DMS53 treated with DMSO at 0.1 percent for 48 hours (cell line): ENCODE results near the gene OGFOD2.
A peak's percentile ranks its signal among the peaks of the same experiment; 100 is the strongest.

Source experiments
- DNase-seq: peaks from one replicate; lab custom pipeline; 2025; ENCODE audit not compliant: unreplicated experiment; lab: John Stamatoyannopoulos, UW

The OGFOD2 gene

DNA sequence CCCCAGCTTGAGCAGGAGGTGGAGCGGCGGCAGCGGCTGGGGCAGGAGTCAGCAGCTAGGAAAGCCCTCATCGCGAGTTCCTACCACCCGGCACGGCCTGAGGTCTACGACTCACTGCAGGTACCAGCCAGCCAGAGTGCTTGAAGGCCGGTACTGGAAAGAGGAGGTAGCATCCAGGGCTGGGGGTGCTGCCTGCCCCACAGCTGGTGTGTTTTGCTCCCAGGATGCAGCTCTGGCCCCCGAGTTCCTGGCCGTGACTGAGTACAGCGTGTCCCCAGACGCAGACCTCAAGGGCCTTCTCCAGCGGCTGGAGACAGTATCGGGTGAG, 1.6 kb downstream of the OGFOD2 start:
- no peak for DNase-seq

DNA sequence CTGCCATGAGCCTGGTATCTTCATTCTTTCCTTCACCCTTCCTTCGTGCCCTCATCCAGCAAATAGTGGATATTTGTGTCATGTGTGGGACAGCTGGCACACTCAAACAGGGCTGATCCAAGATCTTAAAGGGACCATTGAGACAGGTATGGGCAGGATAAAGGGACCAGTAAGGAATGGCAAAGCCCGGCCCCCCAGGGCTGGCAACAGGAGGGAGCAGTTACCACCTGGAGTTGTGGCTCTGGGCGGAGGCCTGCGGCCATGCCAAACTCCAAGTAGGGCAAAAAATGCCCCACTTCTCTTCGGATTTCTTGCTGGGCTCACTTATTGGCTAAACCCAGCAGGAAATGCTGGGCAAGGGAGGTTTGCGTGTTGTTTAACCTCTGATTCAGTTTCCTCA, 2.1 kb downstream of the OGFOD2 start:
- no peak for DNase-seq

DNA sequence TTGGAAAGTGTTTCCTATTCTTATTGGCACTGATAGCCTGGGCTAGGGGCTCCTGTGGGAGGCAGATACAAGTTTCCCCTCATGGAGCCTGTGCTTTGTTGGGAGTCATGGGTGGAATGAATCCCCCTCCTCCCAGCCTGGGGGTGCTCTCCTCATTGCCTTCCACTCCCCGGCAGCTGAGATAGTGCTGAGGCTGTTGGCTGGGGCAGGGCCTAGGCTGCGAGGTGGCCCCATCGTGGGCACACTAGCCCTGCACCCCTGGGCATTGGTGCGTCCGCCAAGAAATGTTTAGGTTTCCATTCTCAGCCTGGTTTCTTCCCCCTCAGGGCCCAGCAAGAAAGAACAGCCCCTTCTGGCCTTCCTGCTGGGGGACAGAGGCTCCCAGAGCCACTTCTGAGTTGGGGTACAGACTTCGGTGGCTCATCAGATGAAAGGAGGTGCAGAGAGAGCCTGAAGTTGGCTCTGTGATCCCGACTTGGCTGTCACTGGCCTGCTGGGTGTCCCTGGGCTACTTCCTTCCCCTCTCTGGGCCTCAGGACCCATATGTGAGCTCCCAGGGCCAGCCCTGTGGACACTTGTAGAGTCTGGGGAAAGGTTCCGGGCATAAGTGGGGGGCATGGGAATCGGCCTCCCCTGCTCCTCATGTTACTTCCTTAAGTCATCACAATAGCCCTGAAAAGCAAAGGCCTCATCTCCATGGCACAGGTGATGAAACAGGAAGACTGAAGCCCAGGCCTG, 2.8 kb downstream of the OGFOD2 start:
- no peak for DNase-seq

DNA sequence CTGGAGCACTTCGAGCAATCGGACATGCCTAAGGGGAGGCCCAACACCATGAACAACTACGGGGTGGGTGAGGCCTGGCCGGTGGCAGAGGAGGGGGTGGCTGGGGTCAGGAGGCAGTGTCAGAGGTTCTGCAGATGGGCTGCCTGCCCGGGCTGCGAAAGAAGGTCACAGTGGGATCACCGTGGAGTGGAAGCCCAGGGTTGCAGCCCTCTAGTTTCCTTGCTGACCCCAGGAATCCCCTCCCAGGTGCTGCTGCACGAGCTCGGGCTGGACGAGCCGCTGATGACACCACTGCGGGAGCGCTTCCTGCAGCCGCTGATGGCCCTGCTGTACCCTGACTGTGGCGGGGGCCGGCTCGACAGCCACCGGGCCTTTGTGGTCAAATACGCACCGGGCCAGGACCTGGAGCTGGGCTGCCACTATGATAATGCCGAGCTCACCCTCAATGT, 3.5 kb downstream of the OGFOD2 start:
- DNase-seq = no peak

DNA sequence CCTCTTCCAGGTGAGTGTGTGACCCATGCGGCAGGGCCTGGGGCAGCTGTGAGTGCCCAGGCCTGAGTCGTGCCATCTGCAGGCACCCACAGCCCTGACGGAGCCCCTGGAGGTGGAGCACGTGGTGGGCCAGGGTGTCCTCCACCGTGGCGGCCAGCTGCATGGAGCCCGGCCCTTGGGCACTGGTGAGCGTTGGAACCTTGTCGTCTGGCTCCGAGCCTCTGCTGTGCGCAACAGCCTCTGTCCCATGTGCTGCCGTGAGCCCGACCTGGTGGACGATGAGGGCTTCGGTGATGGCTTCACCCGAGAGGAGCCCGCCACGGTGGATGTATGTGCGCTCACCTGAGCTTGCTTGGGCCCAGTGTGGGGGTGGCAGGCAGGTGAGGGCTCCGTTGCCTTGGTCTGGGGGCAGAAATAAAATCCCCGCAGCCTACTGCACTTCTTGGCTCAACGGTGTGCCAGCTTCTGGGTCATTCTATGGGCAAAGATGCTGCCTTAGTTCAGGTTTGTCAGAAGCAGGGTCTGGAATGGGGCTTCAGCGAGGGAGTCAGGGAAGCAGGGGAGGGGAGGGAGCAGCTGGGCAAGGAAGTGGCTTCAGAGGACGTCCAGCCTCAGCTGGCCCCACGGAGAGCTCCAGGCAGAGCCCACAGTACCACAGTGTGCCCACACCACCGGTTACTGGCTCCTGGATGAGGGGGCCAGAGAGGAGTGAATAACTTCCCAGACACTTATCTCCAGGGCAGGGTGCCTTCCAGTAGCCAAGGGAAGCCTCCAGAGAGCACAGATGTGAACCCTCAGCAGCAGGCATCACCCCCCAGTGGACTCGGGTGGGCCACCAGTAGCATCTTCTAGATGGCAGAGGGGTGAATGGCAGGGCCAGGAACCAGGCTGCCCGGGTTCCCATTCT, 4.2 kb downstream of the OGFOD2 start:
- DNase-seq = no peak

DNA sequence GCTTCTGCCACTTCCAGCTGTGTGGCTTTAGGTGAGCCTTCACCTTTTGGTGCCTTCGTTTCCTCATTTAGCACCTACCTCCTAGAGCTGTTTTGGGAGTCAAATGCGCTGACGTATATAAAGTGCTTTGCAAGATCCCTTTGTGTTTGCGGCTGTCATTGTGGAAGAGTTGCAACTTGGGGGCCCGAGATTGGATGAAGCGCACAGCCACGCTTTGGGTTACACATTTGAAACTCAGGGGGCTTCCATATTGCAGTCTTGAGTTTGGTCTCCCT, 4.8 kb downstream of the OGFOD2 start:
- DNase-seq = peak; percentile 13

DNA sequence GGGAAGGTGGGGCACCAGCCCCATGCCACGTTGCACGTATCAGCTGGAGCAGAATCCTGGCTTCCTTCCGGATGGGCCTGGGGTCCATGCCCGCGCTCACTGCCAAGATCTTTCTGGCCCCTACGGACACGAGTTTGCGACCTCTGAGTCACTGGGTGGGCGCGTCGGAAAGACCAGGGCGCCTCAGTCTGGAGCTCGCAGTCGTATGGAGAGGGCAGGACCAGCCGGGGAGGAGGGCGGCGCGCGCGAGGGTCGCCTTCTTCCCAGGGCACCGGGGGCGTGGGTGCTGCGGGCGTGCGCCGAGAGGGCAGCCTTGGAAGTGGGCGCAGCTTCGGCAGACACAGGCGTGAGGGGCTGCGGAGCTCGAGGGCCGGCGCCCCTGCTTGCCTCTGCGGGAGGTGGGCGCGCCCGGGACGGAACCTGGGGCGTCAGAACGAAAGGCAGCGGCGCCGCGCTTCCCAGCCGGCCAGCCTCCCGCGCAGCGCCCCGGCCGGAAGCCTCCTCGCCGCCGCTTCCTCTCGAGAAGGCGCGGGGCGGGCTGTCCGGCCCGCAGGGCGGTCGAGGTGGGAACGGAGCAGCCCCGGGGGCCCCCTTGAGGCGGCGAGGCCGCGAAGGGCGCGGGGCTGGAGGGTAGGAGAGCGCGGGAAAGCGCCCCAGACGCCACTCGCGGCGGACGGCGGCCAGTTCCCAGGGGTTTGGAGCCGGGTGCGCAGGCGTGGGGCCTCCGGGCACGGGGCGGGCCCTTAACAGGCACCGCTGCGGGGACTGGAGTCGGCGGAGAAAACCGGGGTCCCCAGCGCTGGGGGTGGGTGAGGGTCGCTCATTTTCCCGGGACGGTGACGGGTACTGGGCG, 5.4 kb downstream of the OGFOD2 start, which contains the start of gene ARL6IP4:
Gene ARL6IP4, plus strand, starts transcription at position 499 of the 853 bp plus-strand sequence. CDS start 459 bp downstream, outside the sequence.
- DNase-seq = peak; percentile 24

DNA sequence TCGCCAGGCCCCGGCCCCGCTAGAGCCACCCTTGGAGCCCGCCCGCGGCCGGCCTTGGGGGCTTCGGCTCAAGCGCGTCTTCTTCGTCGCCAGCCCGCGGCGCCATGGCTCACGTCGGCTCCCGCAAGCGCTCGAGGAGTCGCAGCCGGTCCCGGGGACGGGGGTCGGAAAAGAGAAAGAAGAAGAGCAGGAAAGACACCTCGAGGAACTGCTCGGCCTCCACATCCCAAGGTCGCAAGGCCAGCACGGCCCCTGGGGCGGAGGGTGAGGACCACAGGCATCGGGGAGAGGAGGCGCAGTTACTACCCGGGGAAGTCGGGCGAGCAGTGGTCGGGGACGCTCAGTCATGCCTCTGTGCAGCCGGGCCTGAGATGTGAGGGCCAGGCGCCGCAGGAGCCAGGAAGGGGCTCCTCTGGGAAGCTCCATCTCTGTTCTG, 6.0 kb downstream of the OGFOD2 start:
- DNase-seq = no peak

DNA sequence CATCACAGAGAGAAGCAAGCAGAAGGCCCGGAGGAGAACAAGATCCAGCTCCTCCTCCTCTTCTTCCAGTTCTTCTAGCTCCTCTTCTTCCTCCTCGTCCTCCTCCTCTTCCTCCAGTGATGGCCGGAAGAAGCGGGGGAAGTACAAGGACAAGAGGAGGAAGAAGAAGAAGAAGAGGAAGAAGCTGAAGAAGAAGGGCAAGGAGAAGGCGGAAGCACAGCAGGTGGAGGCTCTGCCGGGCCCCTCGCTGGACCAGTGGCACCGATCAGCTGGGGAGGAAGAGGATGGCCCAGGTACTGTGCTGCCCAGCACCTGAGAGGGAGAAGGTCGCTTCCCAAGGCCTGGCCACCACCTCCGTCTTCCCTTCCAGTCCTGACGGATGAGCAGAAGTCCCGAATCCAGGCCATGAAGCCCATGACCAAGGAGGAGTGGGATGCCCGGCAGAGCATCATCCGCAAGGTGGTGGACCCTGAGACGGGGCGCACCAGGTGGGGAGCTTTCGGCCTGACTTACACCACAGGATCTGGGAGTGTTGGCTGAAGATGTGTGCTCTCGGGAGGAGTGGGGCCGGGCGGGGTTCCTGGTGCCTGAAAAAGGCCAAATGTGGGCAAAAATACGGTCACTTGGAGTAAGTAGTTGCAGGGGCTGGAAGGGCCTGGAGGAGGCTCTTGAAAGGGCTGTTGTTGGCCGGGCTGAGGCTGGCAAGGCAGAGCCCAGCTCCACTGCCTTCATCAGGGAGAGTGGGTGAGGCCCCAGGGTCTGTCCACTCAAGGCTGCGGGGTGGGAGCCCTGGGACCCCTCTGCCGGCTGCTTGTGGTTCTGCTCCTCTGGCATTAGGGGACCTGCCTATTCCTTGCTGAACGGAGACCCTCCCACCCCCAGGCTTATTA, 6.8 kb downstream of the OGFOD2 start:
- DNase-seq = no peak

DNA sequence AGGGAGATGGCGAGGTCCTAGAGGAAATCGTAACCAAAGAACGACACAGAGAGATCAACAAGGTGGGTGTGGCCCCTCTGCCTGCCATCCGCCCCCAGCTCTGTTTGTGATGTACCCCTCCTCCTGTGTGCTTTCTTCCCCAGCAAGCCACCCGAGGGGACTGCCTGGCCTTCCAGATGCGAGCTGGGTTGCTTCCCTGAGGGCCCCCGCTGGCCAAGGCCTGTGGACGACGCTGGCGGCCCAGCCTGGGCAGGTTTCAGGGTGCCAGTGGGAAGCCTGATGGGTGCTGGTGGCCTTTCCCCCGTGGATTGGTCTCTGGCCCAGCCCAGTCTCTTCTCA, 7.4 kb downstream of the OGFOD2 start:
- no peak for DNase-seq

DNA sequence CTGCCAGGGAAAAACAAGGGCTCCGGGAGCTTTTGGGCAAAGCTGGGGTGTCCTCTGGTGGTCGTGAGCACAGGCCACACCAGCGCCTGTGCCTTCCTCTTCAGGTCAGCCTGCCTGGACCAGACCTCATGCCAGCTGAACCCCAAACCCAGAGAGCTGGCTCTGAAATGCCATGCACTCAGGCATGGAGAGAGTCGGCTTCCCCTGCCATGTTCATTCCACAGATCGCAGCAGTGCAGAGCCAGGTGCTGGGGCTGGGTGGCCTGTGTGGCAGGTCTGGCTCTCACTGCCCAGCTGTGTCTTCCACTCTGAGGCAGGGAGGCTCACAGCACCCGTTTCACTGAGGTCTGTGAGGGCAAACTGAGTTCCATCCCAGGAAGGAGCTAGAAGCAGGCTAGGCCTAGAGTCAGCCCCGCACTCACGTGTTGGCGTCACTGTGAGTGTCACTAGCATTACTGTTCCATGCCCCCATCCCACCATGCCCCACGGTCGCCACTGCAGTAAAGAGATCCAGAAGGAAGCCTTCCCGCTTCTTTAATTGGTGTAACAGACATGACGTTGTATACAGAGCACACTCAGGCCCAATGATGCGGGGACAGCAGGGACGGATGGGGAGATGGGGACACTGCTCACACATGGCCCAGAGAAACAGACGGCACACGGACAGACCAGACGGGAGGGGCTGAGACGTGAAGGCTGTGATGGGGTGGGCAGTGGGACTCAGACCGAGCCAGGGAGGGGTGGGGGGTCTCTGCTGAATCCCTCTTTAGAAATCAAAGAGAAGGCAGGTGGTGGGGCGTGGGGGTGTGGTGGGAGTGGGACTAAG, 8.1 kb downstream of the OGFOD2 start:
- DNase-seq = no peak

DNA sequence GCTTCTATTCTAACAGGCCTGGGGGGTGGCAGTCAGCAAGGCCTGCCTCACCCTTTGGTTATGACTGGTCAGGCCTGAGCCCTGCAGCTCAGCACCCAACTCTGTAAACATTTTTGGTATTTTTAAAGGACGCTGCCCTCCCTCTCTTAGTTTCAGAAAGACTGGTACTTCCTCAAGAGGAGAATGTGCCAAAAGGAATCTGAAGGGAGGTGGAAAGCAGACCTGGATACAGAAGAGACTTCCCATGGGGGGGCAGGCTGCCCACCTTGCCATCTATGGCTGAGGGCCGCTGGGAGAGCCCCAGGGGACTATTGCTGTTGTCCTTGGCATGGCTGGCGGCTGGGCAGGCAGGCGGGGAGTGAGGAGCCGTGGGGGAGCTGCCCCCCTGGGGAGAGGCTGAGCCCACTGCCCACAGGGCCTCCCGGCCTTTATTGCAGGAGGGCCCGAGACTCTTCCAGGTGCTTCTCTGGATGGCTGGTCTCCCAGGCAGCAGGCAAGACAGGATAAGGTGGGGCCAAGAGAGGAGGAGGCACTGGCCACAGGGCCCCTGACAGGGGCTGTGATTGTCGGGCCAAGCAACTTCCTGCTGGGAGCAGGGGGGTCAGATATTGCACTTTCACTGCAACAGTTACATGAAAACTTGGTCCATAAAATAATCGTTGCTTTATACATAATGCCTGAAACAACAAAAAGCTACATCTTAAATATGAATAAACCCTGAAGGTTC, 8.9 kb downstream of the OGFOD2 start:
- no peak for DNase-seq

DNA sequence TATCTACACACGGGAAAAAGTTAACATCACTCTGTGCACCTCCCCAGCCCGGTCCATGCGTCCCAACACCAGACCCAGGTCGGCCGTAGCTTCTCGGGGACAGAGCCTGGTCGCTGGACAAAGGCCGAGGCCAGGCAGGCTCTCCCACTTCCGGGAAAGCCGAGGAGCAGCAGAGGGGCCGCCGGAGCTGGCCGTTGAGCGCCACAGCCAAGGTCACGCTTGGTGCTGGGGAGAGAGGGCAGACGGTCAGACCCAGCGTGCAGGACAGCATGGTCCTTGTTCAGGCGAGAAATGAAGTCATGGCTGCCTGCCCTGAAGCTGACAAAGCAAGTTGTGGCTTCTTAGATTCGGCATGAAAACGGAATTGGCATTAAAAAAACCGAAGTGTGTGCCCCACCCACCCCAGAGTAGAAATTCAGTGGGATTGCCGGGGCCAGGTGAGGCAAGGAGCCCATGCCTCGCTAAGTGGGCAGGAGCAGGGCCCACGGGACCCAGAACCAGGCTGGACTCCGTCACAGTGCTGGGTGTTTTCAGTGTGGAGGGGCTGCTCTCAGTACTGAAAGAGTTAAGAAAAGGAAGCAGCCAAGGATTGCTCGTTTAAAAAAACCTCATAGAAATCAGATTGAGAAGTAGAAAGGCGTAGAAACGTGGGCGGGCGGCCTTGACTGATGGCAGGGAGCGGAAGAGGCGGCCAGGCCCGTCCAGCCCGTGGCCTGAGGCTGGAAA, 9.7 kb downstream of the OGFOD2 start:
- DNase-seq = no peak

DNA sequence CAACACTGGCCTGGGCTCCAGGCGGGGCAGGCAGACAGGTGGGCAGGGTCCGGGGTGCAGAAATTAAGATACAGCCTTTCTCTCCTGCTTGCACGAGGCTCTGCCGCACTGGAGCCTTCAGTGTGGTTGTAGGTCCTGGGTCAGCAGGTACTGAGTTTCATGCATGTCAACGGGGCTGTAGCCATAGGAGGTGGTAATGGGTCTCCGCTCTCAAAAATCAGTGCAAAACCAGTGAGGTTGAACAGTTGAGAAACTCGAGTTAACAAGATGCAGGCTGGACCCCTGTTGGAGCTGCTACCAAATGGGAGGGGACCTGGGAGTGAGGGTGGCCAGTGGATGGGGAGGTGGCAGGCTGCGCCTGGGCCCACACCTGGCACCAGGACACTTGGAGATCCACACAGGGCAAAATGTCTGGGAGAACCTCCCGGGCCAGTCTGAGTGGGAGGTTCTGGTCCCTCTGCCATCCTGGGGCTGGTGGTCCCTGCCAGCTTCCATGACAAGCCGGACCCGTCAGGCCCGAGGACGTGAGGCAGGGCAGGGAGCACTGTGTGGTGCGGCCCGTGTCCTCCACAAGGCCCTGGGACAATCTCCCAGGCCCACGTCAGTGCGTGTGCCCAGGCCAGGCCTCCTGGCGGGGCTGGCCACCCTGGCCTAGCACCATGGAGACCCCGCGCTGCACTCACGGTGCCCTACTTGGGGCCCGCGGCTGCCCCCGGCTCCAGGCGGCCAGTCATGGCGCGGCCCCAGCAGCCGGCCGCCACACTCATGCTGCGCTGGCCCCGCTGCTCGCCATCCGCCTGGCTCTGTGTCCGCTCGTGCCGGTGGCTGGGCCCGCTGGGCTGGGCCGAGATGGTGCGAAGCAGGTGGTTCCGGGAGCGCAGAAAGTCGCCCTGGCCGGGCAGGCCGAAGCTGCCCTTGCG, 10.6 kb downstream of the OGFOD2 start:
- no peak for DNase-seq

DNA sequence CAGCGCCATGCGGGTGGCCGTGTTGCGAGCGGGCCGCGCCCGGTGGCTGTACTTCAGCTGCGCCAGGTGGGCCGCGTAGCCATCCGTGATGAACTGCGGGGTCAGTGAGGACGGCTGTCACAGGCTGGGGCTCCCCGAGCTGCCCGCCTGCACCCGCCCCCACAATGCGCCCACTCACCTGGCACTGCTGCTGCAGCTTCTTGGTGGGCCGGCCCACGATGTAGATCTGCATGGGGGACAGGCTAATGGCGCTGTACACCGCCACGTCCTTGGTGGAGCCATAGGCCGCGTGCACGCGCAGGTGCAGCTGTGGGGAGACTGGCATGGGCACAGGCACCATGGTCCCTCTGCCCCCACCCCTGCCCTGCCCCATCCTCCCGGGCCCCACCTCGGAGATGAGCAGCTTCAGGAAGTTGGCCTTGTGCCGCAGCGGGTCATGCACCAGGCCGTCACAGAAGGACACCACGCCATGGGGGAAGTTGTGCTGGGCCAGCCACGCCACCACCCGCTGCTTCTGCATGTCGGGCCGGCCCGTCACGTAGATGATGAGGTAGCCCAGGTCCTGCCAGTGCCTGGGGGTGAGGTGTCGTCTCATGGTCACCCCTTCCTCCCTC, 11.3 kb downstream of the OGFOD2 start:
- no peak for DNase-seq

DNA sequence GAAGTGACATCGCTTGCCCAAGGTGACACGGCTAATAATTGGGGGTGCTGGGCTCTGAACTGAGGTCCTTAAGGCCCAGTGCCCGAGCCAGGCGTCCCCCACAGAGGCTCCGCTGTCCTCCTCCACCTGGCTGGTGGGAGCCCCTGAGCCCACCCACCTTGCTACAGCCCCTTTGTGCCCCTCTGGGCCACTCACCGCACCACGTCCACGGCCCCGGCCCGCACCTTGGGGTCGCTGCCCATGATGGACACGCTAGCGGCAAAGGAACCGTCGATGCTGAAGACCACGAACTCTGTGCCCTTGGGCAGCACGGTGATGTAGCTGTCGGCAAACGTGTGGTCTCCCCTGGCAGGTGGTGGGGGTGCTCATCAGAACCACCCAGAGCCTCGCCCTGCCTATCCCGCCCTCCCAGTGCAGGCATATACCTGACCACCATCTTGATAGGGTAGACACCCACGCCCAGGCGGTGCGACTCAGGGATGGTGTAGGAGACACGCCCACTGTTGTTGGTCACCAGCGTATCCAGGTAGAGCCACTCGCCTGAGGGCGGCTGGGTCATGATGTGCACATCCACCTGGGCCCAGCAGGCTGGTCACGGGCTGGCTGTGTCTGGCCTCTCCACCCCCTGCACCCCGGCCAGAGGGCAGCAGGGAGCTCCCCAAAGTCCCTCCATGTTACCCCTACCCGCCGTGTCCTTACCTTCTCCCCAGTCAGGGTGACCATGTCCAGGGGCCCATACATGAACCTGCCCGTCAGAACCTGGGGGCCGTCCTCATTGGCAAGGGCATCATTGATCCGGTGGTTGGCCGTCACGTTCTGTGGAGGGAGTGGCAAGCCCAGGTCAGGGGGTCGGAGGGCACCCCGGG, 12.3 kb downstream of the OGFOD2 start:
- DNase-seq = no peak
